ELF-1 (cell line): ENCODE measurements around the gene CCM2.

Experiments
- DNase-seq: peaks from one replicate; pipeline ENCODE4 v3.0.0-alpha.2; 2016; ENCODE audit warnings: low read depth, low spot score

The CCM2 gene

DNA sequence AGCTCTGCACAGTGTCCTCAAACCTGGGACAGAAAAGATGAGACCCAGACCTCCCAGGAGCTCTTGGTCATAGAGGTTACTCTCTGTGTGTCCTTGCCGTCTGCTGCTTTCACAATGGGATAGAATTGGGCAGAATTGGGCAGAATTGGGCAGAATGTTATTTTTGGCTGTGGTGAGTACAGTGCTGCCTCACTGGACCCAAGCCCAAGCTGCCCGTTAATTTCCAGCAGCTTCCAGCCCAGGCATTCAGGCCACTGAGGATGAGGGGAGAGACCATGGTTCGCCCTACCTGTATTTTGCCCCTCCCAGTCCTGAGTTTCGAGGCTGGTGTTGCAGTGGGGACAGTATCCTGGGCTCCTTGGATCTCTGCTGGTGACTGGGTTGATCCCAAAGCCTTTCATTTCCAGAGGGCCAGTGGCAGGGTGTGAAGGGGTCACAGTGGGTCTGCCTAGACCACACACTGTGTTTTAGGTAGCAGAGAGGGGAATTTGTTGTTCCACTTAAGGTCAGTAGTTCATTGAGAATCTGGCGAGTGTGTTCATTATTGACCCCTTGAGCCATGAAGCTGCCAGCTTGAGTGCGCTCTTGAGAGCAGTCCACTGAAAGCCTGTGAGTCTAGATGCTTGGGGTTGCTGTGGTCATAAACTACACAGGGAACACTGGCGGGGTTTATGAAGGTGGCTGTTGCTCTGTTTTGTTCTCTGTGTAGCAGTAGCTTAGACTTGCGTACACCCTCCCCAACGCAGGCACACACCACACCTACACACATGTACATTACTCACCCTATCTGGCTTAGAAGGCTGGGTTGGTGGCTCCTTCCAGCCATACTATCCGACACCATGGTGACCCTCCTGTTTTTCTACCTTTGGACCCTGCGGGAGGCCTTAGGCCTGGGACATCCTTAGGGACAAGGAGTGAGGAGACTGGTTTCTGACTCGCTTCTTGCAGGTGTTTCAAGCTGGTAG, 65.3 kb downstream of the CCM2 start:
- DNase-seq: no peak

DNA sequence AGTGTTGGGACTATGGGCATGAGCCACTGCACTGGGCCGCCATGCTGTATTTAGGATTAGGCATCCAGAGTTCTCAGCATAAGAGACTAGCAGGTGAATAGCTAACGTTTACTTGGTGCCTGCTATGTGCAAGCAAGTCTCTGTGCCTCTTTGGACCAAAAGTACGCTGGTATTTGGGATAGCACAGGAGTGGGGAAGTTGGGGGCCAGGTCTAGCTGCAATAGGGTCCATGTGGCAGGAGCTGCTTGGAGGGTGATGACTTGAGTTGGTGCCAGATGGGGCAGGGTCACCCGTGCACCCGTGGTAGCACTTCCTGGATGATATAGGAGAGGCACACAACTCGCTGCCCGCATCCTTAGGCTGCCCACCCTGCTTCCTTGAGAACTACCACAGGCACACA, 66.4 kb downstream of the CCM2 start:
- DNase-seq: no peak

DNA sequence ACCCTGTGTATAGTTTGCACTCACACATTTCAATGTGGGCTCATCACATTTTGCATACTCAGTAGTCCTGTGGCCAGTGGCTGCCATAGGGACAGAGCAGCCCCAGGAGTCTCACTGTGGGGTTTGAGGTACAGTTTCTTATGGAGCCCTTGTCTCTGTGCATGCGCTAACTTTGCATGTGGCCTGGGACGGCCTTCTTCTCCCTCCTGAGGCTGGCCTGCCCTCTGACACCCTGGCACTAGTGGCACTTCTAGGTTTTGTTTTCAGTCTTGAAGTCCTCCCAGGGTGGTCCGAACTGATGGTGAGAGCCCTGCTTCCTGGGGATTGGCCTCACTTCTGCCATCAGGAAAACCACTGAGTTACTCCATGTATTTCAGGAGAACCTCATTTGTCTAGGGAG, 67.6 kb downstream of the CCM2 start:
- DNase-seq: no peak

DNA sequence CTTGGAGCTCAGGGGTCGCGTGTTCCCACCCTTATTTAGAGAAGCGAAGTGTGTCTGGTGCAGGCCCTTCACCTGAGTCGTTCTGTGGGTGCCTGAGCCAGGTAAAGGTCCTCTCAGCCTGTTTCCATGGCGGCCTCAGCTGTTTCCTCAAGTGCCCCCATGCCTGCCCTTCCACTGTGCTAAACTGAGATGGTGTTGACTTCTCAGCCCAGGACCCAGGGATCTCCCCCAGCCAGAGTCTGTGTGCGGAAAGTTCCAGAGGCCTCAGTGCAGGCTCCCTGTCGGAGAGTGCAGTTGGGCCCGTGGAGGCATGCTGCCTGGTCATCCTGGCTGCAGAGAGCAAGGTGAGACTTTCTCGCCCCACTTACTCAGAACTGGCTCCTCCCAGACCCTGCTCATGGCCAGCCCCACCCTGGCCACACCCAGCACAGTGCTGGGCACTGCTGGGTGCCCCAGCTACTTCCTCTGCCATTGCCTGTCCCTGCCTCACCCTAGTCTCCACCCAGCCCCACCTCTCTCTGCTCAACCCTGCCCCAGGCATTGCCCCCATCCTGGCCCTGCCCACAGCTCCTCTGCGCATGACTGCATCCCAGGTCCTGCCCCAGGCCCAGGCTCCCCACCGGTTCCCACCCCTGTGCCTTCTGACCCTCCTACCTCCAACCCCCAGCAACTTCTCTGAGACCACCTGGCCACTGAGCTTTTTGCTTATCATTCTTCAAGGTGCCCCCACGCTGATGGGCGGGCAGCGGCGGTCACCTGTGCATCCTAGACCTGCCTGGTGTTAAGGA, 68.4 kb downstream of the CCM2 start:
- no peak for DNase-seq

DNA sequence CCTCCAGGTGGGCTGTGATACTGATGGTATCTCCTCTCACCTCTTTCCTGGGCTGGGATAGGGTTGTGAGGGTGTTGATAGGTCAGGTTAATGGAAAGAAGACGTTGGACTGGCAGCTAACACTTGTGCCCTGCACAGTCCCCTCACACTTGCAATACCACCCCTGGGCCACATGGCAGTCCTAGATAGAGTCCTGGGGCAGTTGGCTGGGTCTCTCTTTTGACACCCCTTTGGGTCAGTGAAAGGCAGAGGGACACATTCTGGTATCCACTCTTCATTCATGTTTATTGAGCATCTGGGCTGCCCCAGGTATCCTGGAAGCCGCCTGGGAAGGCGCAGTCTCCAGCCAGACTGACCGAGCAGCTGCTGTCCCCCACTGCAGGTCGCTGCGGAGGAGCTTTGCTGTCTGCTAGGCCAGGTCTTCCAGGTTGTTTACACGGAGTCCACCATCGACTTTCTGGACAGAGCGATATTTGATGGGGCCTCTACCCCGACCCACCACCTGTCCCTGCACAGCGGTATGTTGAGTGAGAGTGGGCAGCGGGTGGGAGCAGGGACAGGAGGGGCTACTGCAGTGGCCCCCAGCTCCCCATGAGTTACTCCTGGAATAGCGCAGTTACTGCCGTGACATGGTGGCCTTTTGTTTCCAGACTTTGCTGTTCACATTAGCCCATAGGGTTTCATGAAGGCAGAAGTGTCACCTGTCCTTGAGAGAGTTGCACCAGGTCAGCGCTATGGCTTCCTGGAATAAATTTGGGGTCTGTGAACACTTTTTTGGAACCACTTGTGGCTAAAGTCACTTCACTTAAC, 69.6 kb downstream of the CCM2 start:
- DNase-seq: no peak

DNA sequence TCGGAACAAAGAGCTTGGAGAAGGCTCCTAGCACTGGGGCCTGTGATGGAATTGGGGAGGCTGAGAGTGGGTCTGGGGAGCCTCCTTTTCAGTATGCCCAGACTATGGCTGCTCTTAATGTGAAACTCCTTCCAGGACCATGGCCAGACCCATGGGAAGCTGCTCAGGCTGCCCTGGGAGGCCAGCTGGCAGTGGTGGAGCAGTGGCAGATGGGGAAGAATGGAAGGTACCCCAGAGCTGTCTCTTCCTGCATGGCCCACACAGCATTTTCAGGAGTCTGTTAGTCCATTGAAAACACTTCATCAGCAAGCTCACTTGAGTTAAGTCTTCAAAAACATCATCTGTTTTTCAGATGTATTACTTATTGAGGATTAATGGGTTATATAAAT, 70.2 kb downstream of the CCM2 start:
- no peak for DNase-seq

DNA sequence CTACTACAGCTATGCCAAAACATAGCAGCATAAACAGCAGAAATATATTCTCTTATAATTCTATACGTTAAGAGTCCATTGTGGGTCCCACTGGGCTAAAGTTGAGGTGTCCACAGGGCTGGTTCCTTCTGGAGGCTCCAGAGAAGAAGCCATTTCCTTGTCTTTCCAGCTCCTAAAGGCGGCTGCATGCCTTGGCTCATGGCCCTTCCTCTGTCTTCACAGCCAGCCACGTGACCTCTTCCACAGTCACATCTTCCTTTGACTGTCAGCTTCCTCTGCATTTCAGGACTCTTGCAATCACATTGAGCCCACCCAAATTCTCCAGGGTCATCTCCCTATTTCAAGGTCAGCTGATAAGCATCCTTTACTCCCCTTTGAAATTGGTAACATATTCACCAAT, 71.5 kb downstream of the CCM2 start:
- no peak for DNase-seq

DNA sequence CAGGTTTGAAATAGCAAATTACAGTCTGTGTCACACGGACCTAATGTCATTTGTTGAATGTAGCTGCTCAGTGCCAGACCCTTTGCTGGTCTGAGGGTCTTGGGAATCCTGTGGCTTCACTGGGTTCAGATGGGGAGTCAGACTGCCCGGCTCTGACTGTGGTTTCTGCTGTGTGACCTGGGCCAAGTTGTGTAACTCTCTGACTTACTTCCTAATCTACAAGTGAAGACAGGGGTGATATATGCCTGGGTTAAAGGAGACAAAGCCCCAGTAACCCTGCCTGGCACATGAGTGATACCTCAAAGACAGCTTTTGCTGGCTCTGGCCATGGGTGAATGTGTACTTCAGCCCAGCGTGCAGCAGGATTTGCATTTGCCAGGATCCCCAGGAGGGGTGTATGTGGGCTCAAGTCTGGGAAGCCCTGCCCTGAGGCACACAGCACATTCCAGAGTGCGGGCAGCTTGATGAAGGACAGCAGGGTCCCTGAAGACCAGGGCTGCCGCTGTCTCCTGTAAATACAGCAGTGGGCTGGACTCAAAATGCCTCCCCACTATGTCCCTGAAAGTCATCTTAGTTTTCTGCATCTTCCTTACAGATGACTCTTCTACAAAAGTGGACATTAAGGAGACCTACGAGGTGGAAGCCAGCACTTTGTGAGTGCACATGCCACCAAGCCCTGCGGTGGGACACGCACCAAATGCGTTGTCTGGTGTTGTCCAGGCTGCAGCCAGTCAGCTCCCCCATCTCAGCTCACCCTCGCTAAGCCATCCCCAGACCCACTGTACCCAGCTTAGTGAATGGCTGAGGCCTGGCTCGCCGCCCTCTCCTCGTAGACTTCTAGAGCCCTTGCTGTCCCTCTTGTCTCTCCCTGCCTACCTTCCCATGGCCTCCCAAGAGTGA, 72.4 kb downstream of the CCM2 start:
- DNase-seq: peak; percentile 89

DNA sequence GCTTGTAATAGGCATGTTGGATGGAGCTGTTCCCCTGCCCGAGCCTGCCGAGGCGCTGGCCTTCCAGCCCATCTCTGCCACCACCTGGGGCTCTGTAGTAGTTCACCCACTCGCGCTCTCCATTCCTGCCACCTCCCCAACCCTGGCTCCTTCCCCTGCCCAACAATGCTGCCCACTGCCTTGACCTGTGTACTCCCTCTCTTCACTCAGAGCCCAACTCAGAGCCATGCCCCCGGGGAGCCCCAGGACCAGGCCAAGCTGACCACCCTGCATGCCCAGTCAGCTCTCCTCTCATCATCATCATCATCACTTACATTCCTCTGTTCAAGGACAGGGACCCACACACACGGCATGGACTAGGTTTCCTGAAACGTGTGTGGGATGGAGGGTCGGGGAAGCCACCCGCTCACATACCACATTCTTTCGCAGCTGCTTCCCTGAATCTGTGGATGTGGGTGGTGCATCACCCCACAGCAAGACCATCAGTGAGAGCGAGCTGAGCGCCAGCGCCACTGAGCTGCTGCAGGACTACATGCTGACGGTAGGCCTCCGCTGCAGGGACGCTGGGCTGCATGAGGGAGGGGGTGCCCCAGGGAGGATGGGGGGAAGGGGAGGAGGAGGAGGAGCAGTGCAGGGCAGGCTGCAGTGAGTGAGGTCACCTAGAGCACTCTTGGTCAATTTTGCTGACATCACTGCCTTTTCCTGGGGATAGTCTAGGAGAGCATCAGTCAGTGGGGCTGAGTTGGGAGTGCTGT, 73.2 kb downstream of the CCM2 start:
- peak; percentile 37 for DNase-seq

DNA sequence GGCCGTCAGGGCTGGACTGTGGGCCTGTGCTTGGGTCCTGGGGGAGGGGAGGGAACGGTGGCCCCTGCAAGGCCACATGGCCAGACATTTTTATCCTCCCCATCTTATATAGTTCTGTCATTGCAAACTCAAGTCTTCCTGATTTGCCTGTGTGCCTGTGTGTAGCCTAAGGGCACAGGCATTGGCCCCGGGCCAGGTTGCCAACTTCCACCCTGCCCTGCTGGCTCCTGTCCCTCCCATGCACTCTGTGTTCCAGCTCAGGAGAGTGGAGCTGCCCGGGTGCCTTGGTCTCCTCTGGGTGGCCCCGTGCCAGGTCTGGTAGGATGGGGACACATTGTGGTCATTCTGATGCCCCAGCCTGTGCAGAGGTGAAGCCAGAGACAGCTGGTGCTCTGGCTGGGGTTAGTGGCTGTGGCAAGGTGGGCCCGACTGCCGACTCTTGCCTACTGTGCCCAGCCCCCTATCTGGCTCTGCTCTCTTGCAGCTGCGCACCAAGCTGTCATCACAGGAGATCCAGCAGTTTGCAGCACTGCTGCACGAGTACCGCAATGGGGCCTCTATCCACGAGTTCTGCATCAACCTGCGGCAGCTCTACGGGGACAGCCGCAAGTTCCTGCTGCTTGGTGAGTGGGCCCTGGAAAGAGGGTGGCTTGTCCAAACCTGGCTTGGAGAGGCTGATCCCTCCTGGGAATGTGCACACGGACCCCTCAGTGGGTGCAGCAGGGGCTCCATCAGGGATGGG, 74.0 kb downstream of the CCM2 start:
- no peak for DNase-seq

DNA sequence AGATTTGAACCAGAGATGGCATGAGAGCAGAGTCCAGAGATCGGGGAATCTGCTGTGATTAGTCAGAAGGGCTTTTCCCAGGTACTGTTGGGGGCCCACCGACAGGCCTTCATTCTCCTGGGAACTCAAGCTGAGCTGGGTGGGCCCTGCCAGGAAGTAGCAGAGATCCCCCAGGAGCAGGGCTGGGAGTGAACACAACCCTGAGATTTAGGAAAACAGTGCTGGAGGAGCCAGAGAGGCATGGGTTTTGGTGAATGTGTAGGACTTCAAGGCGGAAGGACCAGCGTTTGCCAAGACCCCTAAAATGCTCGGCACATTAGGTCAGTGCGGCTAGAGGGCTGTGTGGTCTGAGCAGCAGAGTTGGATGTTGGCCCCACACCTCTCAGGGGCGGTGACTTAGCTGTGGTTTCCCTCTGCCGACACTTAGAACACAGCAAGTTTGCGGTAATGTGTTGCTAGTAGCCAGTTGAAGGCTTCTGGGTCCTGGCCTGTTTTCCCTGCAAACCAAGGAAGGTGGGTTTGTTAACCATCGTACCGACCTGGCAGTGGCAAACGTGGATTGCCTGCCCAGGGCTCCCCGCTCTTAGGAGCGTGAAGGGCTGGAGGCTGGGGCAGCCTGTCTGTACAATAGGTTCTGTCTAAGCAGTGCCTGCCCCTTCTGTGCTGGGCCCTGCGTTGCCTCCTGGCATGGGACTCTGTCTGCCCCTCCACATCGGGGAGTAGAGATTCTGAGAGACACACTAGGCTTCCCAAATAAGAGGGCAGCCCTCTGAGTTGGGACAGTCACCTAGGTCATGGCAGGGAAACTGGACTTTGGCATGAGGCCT, 74.7 kb downstream of the CCM2 start:
- DNase-seq: no peak

DNA sequence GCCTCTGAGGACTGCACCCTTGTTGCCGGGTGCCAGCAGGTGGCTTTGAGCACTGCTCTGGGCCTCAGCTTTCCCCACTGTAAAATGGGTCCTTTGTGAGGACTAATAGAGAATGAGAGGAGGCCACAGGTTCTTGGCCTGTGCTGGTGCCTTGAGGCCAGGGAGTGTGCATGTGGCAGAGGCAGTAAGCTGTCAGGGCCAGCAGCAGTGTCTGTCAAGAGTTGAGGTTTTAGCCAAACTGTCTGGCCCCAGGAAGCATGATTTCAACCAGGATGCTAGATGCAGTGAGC, 75.3 kb downstream of the CCM2 start:
- DNase-seq: no peak

DNA sequence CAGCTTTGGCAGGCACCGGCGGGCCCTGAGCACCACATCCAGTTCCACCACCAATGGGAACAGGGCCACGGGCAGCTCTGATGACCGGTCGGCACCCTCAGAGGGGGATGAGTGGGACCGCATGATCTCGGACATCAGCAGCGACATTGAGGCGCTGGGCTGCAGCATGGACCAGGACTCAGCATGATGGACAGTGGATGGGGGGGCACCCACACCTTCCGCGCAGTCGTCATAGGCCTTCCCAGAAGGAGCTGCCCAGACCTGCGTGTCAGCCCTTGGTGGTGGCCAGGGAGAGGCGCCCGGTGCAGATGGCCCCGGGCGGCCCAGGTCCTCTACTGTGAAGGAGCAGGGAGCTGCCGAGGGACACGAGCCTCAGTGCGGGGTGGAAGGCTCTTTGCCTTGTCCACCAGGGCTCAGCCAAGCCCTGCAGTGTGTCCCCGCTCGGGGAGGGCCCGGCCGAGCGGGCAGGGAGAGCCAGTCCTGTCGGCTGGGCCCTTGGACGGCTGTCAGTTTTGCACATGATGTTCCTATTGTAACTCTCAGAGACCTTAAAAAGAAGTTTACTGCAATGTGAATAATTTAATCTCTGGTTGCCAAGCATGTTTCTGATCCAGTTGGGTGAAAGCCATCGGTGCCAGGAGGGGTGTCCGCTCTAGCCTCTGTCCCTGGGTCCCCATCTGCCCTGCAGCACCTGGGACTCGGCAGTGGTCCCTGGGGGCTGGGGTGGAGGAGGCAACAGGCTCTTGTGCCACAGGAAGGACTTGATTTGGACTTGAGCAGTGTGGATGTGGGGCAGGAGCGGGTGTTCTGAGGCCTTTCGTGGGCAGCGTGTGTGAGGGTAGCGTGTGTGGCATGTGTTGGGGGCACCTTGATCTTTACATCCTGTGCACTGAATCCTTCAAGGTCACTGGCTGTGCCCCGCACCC, 76.1 kb downstream of the CCM2 start:
- no peak for DNase-seq

DNA sequence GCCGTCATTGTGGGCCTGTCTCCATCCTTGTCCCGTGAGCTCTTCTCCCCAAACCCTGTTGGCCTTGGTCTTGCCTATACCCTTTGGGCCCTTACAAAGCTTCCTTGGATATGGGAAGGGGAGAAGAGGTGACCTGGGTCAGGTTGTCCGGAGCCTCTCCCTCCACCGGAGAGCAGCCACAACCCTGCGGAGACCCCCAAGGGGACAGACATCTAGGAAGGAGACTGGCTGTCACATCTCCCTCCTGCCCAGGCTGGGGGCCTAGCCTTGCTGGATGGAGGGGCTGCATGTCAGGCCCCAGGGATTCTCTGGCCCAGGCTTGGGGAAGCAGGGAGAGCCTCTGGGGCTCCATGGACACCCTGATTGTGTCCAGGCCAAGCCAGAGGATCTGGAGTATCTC, 76.9 kb downstream of the CCM2 start:
- no peak for DNase-seq

DNA sequence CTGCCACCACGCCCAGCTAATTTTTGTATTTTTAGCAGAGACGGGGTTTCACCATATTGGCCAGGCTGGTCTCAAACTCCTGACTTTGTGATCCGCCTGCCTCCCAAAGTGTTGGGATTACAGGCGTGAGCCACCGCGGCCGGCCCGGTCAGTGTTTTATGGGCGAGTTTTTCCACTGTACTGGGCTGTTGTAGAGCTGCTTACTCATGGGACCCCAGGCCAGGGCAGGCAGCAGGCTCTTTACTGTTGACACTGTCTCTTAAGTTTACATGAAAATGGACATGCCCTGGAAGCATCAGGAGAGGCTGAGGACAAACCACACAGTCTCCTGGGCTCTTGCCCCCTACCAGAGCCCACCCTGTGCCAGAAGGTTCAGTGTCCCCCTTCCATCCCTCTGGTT, 77.6 kb downstream of the CCM2 start:
- no peak for DNase-seq

DNA sequence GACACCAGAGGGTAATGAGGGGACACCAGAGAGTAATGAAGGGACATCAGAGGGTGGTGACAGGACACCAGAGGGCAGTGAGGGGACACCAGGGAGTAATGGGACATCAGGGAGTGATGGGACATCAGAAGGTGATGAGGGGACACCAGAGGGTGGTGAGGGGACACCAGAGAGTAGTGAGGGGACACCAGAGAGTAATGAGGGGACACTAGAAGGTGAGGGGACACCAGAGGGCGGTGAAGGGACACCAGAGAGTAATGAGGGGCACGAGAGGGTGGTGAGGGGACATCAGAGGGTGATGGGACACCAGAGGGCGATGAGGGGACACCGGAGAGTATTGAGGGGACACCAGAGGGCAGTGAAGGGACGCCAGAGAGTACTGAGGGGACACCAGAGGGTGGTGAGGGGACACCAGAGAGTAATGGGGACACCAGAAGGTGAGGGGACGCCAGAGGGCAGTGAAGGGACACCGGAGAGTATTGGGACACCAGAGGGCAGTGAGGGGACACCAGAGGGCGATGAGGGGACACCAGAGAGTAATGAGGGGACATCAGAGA, 78.2 kb downstream of the CCM2 start:
- no peak for DNase-seq

DNA sequence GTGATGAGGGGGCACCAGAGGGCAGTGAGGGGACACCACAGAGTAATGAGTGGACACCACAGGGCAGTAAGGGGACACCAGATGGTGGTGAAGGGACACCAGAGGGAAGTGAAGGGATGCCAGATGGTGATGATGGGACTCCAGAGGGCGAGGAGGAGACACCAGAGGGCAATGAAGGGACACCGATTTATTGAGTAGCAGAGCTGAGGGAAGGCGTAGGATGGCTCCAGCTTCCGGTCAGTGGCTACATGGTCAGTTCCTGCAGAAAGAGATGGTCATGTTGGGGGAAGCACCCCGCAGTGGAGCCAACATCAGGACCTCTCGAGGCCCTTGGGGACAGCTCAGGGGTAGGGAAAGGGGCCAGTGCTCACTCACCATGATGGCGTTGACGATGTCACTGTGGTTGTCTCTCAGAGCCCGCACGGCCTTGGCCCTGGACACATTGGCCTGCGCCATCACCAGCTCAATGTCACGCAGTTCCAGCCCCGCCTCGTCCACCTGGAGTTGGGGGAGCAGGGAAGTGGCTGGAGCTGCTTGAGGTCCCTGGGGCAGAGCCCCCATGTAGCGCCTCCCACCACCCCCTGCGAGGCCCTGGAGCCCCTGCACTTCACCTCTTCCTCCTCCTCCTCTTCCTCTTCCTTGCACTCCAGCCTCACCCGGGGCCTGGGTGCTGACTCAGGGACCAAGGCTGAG, 80.4 kb downstream of the CCM2 start:
- no peak for DNase-seq
